Peyer's patch (tissue), 4 donors: ENCODE results near the gene ARFIP1. TPM values are rescaled to one million over a fixed set of nuclear protein-coding genes. Genes with fewer than 3 reads are reported as not detected.
A peak's percentile ranks its signal among the peaks of the same experiment; 100 is the strongest.

ENCODE experiments used
- DNase-seq, 3 donors: peaks; one replicate each; pipeline ENCODE4 v3.0.0-alpha.2; 2017 to 2019
- H3K27ac ChIP-seq, 4 donors: fragments of 200-600 bp; sonication (generic); one replicate each; pipeline ENCODE4 v1.5.1; 2016 to 2019
- H3K27me3 ChIP-seq, 2 donors: fragments of 200-600 bp; sonication (generic); one replicate each; pipeline ENCODE4 v1.5.1; 2019
- H3K36me3 ChIP-seq, 3 donors: fragments of 200-600 bp; sonication (generic); one replicate each; pipeline ENCODE4 v1.5.1; 2016 to 2019
- H3K4me1 ChIP-seq, 4 donors: fragments of 200-600 bp; sonication (generic); one replicate each; pipeline ENCODE4 v1.5.1; 2016 to 2019
- H3K4me3 ChIP-seq, 4 donors: fragments of 200-600 bp; sonication (generic); 1 replicate in 3 of 4; 2 replicates in 1 of 4; pipeline ENCODE4 v1.5.1; 2016 to 2019; ENCODE audit warnings: mild to moderate bottlenecking in 1 of 4
- H3K9me3 ChIP-seq, 4 donors: fragments of 200-600 bp; sonication (generic); one replicate each; pipeline ENCODE4 v1.5.1; 2016 to 2019; ENCODE audit warnings: mild to moderate bottlenecking in 1 of 4
- CTCF ChIP-seq, 6 experiments: fragments of 450-650 bp in 4 of 6; fragments of 200-600 bp in 2 of 6; sonication (generic) in 1 of 6; IDR thresholded peaks; one replicate each; pipeline ENCODE4 v1.5.1; 2017 to 2019; ENCODE audit warnings: antibody characterized with exemption in 6 of 6, mild to moderate bottlenecking in 3 of 6, moderate library complexity in 1 of 6
- POLR2A ChIP-seq, 2 donors: fragments of 450-650 bp; IDR thresholded peaks; one replicate each; pipeline ENCODE4 v1.5.1; 2017; ENCODE audit warnings: antibody characterized with exemption in 2 of 2, mild to moderate bottlenecking in 2 of 2, moderate library complexity in 2 of 2
- total RNA-seq, 4 donors: library from RNA; depleted of rRNA; stranded (reverse); fragments of >200 nt; gene quantifications; one replicate each; pipeline ENCODE4 v1.1.0, GENCODE V29; 2016

The ARFIP1 gene
- total RNA-seq, 4 donors from 2014 or later = 24.5 to 44.6 (median 36.3) TPM

DNA sequence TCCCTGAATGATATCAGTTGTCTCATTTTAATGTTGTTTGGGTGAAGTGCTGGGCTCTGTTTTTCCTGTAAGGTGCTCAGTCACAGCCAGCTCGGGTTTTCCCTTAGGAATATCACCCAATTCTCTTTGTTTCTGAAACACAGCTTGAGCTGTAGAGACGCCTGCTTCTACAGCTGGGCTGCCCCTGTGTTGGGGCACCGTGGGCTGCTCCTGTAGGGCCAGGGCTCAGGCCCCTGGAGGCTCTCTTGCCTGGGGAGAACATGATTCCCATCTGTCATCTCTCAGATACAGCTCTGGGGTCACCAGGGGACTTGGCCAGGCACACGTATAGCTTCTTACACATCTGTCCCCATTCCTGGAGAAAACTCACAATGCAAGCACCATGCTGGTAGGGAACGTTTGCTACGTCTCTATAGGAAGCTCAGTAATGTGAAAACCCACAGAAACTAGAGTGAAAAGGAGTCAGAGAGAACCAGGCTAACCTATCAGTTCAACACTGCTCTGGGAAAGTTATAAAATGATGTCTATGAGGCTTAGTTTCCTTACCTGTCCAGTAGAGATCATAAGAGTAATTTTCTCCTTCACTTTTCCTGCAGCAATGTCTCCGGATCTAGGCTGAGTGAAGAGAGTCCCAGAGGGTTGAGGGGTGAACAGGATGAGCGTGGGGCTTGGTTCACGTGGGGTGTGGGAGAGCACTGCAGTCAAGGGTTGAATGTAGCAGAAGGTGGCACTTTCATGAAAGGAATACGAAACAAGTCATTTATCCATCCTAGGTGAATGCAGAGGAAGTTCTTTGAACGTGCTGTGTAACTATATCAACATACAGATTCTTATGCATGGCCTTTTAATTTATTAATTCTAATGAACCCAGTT is 170.9 kb downstream of the ARFIP1 start:
- Histone ChIP-seq H3K4me3 (no peak overlapping the region), H3K4me1 (peaks cover 0 to 34% (median 2%) of the 10 kb centered on the region in 4 donors), H3K9me3 (no peaks in the 10 kb centered on the region), H3K27me3 (no peaks in the 10 kb centered on the region), H3K36me3 (peaks cover 0 to 10% (median 0%) of the 10 kb centered on the region in 3 donors), H3K27ac (peak overlapping the region in 1 of 4 donors; percentile 25)
- no peak for DNase-seq
- TF ChIP-seq CTCF (IDR thresholded peaks at IDR 0.05) (no peak), POLR2A (IDR thresholded peaks at IDR 0.05) (no peak)

GRCh38 chr4:152951348-152951747 is 171.6 kb downstream of the ARFIP1 start:
- H3K4me1 ChIP-seq = peaks cover 0 to 34% (median 1%) of the 10 kb centered on the region in 4 donors
- H3K27me3 ChIP-seq = no peaks in the 10 kb centered on the region
- TF ChIP-seq POLR2A (IDR thresholded peaks at IDR 0.05) = no peak
- no peak for TF ChIP-seq CTCF (IDR thresholded peaks at IDR 0.05)
- H3K9me3 ChIP-seq = no peaks in the 10 kb centered on the region
- peaks cover 0 to 10% (median 0%) of the 10 kb centered on the region in 3 donors for H3K36me3 ChIP-seq
- DNase-seq = no peak
- H3K4me3 ChIP-seq = no peak overlapping the region
- peak overlapping the region in 1 of 4 donors; percentile 1 for H3K27ac ChIP-seq

- Histone ChIP-seq H3K9me3 (no peaks in the 10 kb centered on the region), H3K4me3 (no peak overlapping the region), H3K36me3 (peaks cover 0 to 10% (median 0%) of the 10 kb centered on the region in 3 donors), H3K4me1 (peaks cover 0 to 30% (median 0%) of the 10 kb centered on the region in 4 donors), H3K27ac (peak overlapping the region in 1 of 4 donors; percentile 68), H3K27me3 (no peaks in the 10 kb centered on the region)
- no peak for DNase-seq
- TF ChIP-seq CTCF (IDR thresholded peaks at IDR 0.05) (no peak), POLR2A (IDR thresholded peaks at IDR 0.05) (no peak)
Observed at GRCh38 chr4:152953514-152953913, 173.8 kb downstream of the ARFIP1 start.

- TF ChIP-seq POLR2A (IDR thresholded peaks at IDR 0.05) (no peak), CTCF (IDR thresholded peaks at IDR 0.05) (no peak)
- H3K27ac ChIP-seq = peak overlapping the region in 3 of 4 donors; percentile 5 to 68 (median 32)
- DNase-seq = no peak
- H3K36me3 ChIP-seq = peaks cover 0 to 10% (median 0%) of the 10 kb centered on the region in 3 donors
- H3K27me3 ChIP-seq = no peaks in the 10 kb centered on the region
- H3K4me3 ChIP-seq = no peak overlapping the region
- H3K4me1 ChIP-seq = peaks cover 0 to 31% (median 0%) of the 10 kb centered on the region in 4 donors
- no peaks in the 10 kb centered on the region for H3K9me3 ChIP-seq
Observed at GRCh38 chr4:152954741-152955140, 175.0 kb downstream of the ARFIP1 start.

- Histone ChIP-seq H3K4me1 (peaks cover 0 to 20% (median 0%) of the 10 kb centered on the region in 4 donors), H3K27ac (peak overlapping the region in 3 of 4 donors; percentile 67 to 86 (median 84)), H3K27me3 (no peaks in the 10 kb centered on the region), H3K9me3 (no peaks in the 10 kb centered on the region), H3K36me3 (peaks cover 0 to 17% (median 0%) of the 10 kb centered on the region in 3 donors), H3K4me3 (no peak overlapping the region)
- no peak for DNase-seq
- TF ChIP-seq POLR2A (IDR thresholded peaks at IDR 0.05) (no peak), CTCF (IDR thresholded peaks at IDR 0.05) (no peak)
Observed at GRCh38 chr4:152956147-152956546, 176.4 kb downstream of the ARFIP1 start.
